ENCODE measurements around the gene VSNL1.

The VSNL1 gene

DNA sequence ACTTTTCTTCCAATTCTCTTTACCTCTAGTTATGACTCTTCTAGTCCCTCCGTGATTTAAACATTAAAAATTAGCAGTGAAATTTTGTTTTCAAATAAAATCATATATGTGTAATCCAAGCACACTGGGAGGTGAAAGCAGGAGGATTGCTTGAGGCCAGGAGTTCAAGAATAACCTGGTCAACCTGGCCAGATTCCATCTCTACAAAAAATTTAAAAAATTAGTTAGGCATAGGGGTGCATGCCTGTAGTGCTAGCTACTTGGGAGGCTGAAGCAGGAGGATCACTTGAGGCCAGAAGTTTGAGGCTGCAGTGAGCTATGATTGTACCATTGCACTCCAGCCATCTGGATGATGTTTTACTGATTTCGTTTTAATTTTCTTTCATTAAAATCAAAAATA lies 7.0 kb upstream of the VSNL1 start:
- DNase-seq (ENCODE audit: low spot score): no peak
- TF ChIP-seq, protein P1, sequence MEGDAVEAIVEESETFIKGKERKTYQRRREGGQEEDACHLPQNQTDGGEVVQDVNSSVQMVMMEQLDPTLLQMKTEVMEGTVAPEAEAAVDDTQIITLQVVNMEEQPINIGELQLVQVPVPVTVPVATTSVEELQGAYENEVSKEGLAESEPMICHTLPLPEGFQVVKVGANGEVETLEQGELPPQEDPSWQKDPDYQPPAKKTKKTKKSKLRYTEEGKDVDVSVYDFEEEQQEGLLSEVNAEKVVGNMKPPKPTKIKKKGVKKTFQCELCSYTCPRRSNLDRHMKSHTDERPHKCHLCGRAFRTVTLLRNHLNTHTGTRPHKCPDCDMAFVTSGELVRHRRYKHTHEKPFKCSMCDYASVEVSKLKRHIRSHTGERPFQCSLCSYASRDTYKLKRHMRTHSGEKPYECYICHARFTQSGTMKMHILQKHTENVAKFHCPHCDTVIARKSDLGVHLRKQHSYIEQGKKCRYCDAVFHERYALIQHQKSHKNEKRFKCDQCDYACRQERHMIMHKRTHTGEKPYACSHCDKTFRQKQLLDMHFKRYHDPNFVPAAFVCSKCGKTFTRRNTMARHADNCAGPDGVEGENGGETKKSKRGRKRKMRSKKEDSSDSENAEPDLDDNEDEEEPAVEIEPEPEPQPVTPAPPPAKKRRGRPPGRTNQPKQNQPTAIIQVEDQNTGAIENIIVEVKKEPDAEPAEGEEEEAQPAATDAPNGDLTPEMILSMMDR (conservative IDR thresholded peaks at IDR 0.05; ENCODE audit: low read depth): no peak
- no peak overlapping the region for H3K27ac ChIP-seq
- CTCF ChIA-PET: interaction anchor here (0.8 kb wide), 1 partner anchor 10 kb away, joined by 3 read pairs; no protein-coding TSS in a partner anchor
- POLR2A ChIA-PET (ENCODE audit: low non-redundant PET): no interaction called here

DNA sequence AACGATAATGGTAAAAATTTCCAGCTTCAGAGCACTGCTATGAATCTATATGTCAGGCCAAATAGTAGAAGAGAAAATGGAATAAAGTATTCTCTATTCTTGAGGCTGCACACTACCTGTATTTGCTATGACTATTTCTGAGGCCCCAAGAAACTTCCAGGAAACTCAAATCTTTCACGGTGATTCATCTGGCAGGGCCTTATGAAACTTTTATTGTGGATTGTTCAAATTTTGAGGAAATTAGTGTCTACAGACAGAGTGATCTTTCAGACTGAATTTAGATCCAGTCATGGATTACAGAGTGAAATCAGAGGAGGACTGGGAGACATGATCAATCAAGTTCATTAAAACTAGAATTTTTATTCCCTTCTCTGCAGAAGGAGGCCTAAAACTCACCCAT lies 4.1 kb upstream of the VSNL1 start:
- no peak overlapping the region for H3K27ac ChIP-seq
- TF ChIP-seq, protein P1 (conservative IDR thresholded peaks at IDR 0.05; ENCODE audit: low read depth): no peak
- CTCF ChIA-PET: no interaction called here
- POLR2A ChIA-PET (ENCODE audit: low non-redundant PET): no interaction called here
- DNase-seq (ENCODE audit: low spot score): no peak

DNA sequence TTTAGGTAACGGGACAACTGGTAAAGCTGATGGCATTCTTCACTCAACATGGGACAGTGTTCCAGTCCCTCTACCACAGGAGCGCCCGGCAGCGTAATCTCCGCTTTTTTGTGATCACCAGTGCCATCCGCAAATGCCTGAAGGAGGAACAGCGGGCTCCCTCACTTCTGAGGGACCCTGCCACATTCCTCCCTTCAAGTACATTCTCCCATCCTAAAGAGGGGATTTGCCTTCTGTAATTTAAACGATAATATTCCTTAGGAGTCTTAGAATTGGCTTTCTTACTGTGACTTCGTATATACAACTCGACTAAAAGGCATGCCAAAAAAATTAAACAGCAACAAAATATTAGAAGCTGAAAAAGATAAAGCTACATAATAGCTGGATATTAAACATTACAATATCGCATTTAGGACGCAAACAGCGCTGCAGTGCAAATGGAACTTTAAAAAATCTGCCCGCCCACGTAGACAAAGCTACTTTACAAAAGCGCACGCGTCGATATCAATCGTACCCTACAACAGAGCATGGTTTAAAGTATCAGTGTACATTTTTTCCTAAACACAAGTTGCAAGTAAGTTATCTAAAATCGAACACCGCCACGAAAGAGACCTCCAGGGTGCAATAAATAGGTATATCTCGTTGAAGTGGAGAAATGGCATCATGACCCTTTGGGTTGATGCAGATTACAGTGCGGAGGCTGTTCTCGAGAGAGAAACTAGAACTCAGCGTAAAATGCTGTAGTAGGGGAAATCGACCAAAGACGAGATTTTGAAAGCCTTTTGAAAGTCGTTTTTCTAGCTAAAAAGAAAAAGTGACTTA lies 2.3 kb upstream of the VSNL1 start:
- peak overlapping the region; percentile 89 for H3K27ac ChIP-seq

DNA sequence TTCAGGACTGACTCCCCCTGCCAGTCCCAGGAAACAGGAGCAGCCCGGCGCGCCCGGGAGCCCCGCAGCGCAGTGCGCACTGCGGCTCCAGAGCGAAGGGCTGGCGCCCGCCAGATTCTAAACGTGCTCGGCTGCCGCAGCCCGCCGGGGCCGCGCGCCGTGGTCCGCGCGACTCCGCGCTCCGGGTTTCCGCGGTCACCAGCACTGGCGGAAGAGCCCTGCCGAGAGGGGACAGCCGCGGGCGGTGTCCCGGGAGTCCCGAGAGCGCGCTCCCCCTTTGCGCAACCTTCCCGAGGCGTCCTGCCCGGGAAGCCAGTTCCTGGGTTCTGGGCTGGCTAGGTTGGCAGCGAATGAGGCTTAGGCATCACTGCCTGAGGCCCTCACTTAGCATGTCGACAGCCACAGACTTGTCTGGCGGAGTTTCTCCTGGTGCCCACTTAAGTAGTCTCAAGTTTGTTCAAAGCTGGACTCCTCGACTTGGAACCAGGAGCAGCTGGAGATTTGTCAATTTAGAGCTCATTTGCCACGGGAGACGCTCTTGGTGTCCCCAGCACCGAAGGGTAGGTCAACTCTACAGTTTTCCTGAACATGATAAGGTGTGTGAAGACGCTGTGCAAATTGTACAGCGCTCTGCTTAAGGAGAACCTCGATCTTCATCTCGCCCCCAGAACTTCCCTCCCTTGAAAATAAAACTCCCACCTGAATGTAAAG lies 1.5 kb upstream of the VSNL1 start:
- ChIA-PET POLR2A (ENCODE audit: low non-redundant PET) (no interaction called here), CTCF (interaction anchor here (0.6 to 1.7 kb wide), 3 partner anchors 107 to 281 kb away, joined by 3 to 5 read pairs (median 4); no protein-coding TSS in a partner anchor)
- DNase-seq (ENCODE audit: low spot score): peak; percentile 52
- H3K27ac ChIP-seq: peak overlapping the region; percentile 89
- TF ChIP-seq, protein P1 (conservative IDR thresholded peaks at IDR 0.05; ENCODE audit: low read depth): no peak

More for the DNA sequence above, 2.3 kb upstream of the VSNL1 start:
- TF ChIP-seq, protein P1 (conservative IDR thresholded peaks at IDR 0.05; ENCODE audit: low read depth): no peak
- CTCF ChIA-PET: interaction anchor here (0.6 to 1.0 kb wide), 3 partner anchors 40 to 282 kb away, joined by 3 to 4 read pairs (median 4); no protein-coding TSS in a partner anchor
- DNase-seq (ENCODE audit: low spot score): no peak
- POLR2A ChIA-PET (ENCODE audit: low non-redundant PET): no interaction called here

DNA sequence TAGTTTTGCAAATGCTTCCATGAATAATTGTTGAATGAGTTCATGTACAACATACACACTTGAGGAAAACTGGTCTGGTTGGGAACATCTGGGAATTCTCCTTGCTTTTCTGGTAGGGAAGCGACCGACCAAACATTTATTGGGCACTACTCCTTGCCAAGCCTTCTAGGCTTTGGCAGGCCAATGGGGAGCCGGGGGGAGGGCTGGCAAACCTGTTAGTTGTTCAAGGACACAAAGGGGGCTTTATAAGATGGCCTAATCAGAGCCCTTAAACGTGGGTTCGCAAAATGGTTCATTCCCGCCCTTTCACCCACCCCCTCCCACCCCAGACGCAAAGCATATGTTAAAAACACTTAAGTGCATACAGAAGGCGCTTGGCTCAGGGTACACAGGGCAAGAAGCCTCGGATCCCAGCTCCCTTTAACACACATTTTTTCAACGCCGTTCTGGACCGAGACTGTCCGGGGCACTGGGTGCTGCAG lies 844 bp upstream of the VSNL1 start:
- CTCF ChIA-PET: interaction anchor here (1.7 kb wide), 1 partner anchor 106 kb away, joined by 5 read pairs; no protein-coding TSS in a partner anchor
- POLR2A ChIA-PET (ENCODE audit: low non-redundant PET): no interaction called here
- peak overlapping the region; percentile 89 for H3K27ac ChIP-seq
- TF ChIP-seq, protein P1 (conservative IDR thresholded peaks at IDR 0.05; ENCODE audit: low read depth): no peak
- no peak for DNase-seq (ENCODE audit: low spot score)

DNA sequence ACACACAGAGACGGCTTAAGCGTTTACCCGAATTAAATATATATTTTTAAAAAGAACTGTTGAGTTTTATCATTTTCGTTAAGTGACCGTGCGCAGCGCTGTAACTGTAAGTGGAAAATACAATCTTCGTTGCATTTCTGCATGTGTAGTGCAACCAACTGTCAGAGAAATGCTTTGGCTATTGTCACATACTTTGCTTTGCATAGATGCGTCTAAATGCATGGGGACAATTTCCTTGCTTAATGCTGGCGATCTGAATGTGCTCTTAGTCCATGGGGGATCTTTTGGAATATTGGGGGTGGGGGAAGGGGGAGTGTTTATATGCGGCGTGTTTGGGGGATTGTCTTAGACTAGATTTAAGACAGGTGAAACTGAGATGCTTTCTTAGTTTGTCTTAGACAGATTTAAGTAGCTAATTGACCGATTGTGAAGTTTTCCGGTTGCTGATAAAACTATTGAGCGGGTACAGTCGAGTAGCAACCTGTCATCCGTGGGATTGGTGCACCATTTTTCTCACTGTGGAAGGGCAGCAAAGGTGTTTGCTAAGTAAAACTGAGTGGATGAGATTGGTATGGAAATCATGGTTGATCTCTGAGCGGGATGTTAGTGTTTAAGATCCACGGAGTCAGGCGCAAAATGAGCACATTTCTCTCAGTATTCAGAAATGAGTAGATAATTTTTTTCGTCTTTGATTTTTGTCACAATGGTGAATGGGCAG lies 476 bp downstream of the VSNL1 start:
- DNase-seq (ENCODE audit: low spot score): no peak
- ChIA-PET CTCF (no interaction called here), POLR2A (ENCODE audit: low non-redundant PET) (no interaction called here)
- H3K27ac ChIP-seq: peak overlapping the region; percentile 89
- TF ChIP-seq, protein P1 (conservative IDR thresholded peaks at IDR 0.05; ENCODE audit: low read depth): no peak
